ENCODE measurements around the gene MAN2A2. TPM values are rescaled to one million over a fixed set of nuclear protein-coding genes. Genes with fewer than 3 reads are reported as not detected.

MAN2A2 gene
- total RNA-seq, 1 donor from 2014 or later = 51.4 TPM

DNA sequence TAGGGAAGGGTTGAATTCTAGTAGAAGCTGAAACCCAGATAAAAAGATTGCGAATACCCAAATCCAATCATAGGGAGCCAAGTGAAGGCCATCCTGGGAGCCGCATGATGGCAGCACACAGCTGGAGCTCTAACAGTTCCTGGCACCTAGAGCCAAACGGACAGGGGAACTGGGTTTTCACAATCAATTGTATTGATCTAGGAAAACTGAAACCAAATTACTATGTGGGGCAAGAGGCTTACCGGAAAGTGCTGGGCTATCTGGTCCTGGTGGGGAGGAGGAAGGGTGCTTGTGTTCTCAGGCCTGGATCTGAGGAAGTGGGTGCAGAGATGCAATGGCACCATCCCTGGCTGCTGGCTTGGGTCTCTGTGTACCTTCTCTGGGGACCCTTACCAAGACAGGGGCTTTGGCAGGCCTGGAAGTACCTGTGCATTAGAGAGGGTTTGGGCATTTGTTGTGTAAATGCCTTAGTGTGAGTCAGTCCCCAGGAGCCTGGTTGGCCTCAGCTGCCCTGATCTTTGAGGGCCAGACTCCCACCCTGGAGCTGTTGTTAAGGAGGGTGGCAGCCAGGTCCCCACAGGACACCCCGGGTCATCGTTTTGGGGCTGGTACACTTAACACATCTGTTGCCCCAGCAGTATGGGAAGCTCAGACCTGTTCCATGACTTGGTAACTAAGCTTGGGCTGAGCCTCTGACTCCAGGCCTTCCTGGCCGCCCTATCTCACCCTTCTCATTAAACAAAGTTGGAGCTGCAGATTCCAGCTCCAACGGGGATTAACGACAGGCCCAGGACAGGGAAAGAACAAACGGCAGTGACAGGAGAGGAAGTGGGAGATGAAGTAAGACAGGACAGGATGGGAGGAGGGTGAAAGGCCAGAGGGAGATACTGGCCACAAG is 43.6 kb upstream of the MAN2A2 start:
- no peak overlapping the region for H3K27ac Mint-ChIP-seq (ENCODE audit: unreplicated experiment)

GRCh38 chr15:90860450-90860849 is 42.7 kb upstream of the MAN2A2 start:
- DNase-seq (ENCODE audit: low spot score) = no peak
- no peaks in the 10 kb centered on the region for H3K9me3 Mint-ChIP-seq (ENCODE audit: low read depth)

More for the DNA sequence above, 43.6 kb upstream of the MAN2A2 start:
- no peaks in the 10 kb centered on the region for H3K36me3 Mint-ChIP-seq (ENCODE audit: low read depth)
- no peaks in the 10 kb centered on the region for H3K9me3 Mint-ChIP-seq (ENCODE audit: low read depth)
- no peaks in the 10 kb centered on the region for H3K27me3 Mint-ChIP-seq (ENCODE audit: low read depth)
- no peak for DNase-seq (ENCODE audit: low spot score)
- TF ChIP-seq, protein P1, sequence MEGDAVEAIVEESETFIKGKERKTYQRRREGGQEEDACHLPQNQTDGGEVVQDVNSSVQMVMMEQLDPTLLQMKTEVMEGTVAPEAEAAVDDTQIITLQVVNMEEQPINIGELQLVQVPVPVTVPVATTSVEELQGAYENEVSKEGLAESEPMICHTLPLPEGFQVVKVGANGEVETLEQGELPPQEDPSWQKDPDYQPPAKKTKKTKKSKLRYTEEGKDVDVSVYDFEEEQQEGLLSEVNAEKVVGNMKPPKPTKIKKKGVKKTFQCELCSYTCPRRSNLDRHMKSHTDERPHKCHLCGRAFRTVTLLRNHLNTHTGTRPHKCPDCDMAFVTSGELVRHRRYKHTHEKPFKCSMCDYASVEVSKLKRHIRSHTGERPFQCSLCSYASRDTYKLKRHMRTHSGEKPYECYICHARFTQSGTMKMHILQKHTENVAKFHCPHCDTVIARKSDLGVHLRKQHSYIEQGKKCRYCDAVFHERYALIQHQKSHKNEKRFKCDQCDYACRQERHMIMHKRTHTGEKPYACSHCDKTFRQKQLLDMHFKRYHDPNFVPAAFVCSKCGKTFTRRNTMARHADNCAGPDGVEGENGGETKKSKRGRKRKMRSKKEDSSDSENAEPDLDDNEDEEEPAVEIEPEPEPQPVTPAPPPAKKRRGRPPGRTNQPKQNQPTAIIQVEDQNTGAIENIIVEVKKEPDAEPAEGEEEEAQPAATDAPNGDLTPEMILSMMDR (IDR thresholded peaks at IDR 0.05) = no peak
- H3K4me3 Mint-ChIP-seq (ENCODE audit: unreplicated experiment) = no peak overlapping the region
- H3K4me1 Mint-ChIP-seq (ENCODE audit: low read depth) = peaks cover 9% of the 10 kb centered on the region

DNA sequence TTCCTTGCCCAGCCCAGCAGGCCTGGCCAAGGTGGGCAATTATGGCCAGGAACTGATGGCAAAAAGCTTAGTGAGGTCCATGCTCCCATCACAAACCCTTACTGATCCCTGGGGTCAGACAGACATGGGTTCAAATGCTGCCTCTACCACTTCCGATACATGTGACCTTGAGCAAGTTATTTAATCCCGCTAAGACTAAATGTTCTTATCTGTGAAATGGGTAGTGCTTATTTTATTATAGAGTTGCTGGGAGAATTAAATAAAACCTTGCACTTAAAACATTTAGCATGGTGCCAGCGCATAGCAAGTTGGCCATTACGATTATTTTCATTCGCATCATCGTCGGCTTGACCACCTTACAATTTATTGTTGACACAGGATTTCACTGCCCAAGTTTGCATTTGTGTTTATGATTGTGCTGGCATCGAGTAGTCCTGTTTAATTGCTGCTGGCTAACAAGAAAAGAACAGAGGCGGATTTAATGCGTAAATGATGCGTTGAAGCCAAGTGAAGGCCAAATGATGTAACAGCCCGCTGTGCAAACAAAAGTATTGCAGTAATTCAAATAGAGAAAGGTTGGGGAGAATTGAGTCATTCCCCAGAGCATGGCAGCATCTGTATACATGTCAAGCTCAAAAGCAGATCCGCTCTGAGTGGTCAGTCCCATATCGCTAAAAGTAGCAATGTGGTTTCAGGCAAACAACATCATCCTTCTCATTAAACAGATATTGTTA is 42.0 kb upstream of the MAN2A2 start:
- TF ChIP-seq, protein P1 (IDR thresholded peaks at IDR 0.05) = no peak
- H3K4me1 Mint-ChIP-seq (ENCODE audit: low read depth) = peaks cover 9% of the 10 kb centered on the region
- H3K27ac Mint-ChIP-seq (ENCODE audit: unreplicated experiment) = no peak overlapping the region
- H3K4me3 Mint-ChIP-seq (ENCODE audit: unreplicated experiment) = no peak overlapping the region
- H3K36me3 Mint-ChIP-seq (ENCODE audit: low read depth) = no peaks in the 10 kb centered on the region
- H3K27me3 Mint-ChIP-seq (ENCODE audit: low read depth) = no peaks in the 10 kb centered on the region
- no peaks in the 10 kb centered on the region for H3K9me3 Mint-ChIP-seq (ENCODE audit: low read depth)
- no peak for DNase-seq (ENCODE audit: low spot score)

More at GRCh38 chr15:90860450-90860849, 42.7 kb upstream of the MAN2A2 start:
- Mint-ChIP-seq H3K36me3 (ENCODE audit: low read depth) (no peaks in the 10 kb centered on the region), H3K4me1 (ENCODE audit: low read depth) (peaks cover 9% of the 10 kb centered on the region), H3K27ac (ENCODE audit: unreplicated experiment) (no peak overlapping the region), H3K4me3 (ENCODE audit: unreplicated experiment) (no peak overlapping the region), H3K27me3 (ENCODE audit: low read depth) (no peaks in the 10 kb centered on the region)
- TF ChIP-seq, protein P1 (IDR thresholded peaks at IDR 0.05) = no peak

DNA sequence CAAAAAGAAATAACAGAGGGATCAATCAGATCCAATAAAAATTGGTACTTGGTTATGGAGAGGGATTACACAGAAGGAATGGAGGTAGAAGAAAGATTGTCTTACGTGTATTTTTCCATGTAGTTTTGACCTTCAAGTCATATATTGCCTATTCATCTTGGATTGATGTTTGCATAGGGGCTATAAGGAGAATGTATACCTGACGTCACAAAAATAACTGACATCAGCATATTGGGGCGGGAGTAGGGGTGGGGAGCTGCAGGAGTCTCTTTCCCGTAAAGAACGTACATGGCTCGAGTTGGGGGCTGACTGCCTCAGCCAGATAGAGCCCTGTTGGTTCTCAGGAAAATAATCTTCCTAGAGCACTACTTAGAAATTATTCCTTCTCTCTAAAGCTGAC is 40.6 kb upstream of the MAN2A2 start:
- Mint-ChIP-seq H3K9me3 (ENCODE audit: low read depth) (no peaks in the 10 kb centered on the region), H3K27ac (ENCODE audit: unreplicated experiment) (no peak overlapping the region), H3K4me1 (ENCODE audit: low read depth) (peaks cover 9% of the 10 kb centered on the region), H3K4me3 (ENCODE audit: unreplicated experiment) (no peak overlapping the region), H3K27me3 (ENCODE audit: low read depth) (no peaks in the 10 kb centered on the region), H3K36me3 (ENCODE audit: low read depth) (no peaks in the 10 kb centered on the region)
- no peak for DNase-seq (ENCODE audit: low spot score)
- TF ChIP-seq, protein P1 (IDR thresholded peaks at IDR 0.05) = no peak
